ENCODE results near the gene HOXC4.

- TF ChIP-seq CTCF (IDR thresholded peaks at IDR 0.05) (no peak), EP300 (IDR thresholded peaks at IDR 0.05) (no peak)
Measured at GRCh38 chr12:54033980-54034784, 19.5 kb upstream of the HOXC4 start.
